Testis (tissue), 2 donors: ENCODE data around the gene KIAA0586.
"Not testable (repeated sequence)": the region's sequence is repeated elsewhere in the genome, so short reads cannot be mapped to it uniquely, and the experiment has no call there.

ENCODE experiments used
- POLR2A ChIP-seq: fragments of 450-650 bp; IDR thresholded peaks from one replicate; pipeline ENCODE4 v1.6.1; 2017; ENCODE audit warnings: antibody characterized with exemption, mild to moderate bottlenecking, moderate library complexity
- TF ChIP-seq, protein P1 (sequence below), 3 experiments: fragments of 450-650 bp in 2 of 3; fragments of 200-600 bp in 1 of 3; sonication (generic) in 1 of 3; IDR thresholded peaks; one replicate each; pipeline ENCODE4 v1.5.1; 2016 to 2019; ENCODE audit warnings: antibody characterized with exemption in 3 of 3, mild to moderate bottlenecking in 2 of 3, moderate library complexity in 1 of 3

DNA sequence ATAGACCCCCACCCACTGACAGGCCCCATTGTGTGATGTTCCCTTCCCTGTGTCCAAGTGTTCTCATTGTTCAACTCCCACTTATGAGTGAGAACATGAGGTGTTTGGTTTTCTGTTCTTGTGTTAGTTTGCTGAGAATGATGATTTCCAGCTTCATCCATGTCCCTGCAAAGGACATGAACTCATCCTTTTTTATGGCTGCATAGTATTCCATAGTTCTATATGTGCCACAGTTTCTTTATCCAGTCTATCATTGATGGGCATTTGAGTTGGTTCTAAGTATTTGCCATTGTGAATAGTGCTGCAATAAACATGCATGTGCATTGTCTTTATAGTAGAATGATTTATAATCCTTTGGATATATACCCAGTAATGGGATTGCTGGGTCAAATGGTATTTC lies 152.5 kb downstream of the KIAA0586 start:
- TF ChIP-seq, protein P1, sequence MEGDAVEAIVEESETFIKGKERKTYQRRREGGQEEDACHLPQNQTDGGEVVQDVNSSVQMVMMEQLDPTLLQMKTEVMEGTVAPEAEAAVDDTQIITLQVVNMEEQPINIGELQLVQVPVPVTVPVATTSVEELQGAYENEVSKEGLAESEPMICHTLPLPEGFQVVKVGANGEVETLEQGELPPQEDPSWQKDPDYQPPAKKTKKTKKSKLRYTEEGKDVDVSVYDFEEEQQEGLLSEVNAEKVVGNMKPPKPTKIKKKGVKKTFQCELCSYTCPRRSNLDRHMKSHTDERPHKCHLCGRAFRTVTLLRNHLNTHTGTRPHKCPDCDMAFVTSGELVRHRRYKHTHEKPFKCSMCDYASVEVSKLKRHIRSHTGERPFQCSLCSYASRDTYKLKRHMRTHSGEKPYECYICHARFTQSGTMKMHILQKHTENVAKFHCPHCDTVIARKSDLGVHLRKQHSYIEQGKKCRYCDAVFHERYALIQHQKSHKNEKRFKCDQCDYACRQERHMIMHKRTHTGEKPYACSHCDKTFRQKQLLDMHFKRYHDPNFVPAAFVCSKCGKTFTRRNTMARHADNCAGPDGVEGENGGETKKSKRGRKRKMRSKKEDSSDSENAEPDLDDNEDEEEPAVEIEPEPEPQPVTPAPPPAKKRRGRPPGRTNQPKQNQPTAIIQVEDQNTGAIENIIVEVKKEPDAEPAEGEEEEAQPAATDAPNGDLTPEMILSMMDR (IDR thresholded peaks at IDR 0.05) = not testable (repeated sequence)
- not testable (repeated sequence) for TF ChIP-seq POLR2A
